ENCODE data around the gene SPTBN4.
"Not testable (repeated sequence)": the region's sequence is repeated elsewhere in the genome, so short reads cannot be mapped to it uniquely, and the experiment has no call there.

Gene SPTBN4

DNA sequence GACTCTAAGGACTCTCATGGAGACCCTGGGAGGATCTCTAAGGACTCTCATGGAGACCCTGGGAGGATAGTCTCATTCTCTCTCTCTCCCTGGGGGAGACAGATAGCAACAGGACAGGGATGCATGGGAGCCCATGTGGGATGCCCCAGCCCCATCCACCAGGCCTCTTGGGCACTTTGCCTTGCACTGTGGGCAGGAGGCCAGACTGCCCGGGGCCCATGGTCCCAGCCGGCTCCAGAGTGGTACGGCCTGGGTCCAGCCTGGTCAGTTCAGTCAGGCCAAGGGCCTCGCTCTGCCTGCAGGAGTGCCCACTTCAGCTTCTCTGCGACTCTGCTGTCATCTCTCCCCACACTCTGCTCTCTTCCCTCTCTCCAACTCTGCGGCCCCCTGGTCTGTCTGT is 61.3 kb downstream of the SPTBN4 start:
- no peak for DNase-seq (ENCODE audit: extremely low read depth in 1 of 2, low read depth in 1 of 2)

DNA sequence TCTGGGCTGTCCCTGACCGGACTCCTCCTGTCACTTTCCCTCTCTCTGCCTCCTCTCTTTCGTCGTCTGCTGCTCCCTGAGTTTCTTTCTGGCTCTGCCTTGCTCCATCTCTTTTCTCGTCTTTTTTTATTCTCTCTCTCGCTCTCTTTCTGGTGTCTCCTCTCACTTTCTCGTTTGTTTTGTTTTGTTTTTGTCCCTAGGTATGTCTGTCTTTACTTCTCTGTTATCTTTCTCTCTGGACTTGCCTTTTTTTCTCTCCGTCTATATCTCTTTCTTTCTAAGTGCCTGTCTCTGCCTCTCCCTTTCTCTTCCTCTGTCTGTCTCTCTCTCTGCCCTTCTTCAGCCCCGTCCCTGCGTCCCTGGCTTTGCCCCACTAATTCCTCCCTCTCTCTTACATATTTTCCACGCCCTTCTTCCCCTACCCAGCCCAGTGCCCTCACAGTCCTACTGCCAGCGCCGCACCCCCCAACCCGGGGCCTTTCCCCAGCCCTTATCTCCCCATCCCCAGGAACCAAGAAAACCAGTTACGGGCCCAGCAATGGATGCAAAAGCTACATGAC is 61.8 kb downstream of the SPTBN4 start:
- no peak for DNase-seq (ENCODE audit: extremely low read depth in 1 of 2, low read depth in 1 of 2)

DNA sequence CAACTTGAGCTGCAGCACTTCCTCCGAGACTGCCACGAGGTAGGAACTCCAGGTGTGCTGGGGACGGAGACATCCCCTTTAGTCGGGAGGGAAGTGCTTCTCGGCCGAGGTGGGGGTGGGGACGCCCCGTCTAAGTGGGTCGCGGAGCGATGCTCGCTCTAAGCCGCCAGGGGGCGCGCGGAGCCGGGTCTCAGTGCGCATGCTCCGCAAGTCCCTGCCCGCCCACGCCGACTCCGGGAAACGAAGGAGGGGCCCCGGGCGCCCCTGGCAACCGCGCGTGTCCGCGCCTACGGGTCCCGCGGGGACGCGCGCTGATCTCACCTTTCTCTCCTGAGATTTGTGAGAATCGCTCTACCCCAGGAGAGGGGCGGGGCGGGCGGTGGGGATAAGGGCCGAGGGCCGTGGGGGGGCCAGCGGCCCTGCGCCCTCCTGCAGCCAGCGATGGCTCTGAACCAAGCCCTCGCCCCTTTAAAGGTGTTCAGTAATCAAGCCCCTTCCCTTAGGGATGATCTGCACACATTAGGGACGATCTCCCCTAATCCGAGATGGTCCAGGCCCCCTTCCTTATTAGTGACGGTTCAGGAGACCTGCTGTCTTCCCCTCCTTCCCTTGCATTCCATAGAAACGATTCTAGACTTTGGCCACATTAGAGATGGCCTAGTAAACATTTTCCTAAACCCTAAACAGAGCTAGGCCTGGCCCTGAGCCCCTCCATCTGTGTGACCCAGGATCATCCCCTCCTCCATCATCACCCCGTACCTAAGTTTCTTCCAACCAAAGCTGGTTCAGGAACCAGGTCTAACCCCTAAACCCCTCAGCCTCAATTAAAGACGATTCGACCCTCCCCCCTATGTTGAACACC is 62.5 kb downstream of the SPTBN4 start:
- DNase-seq (ENCODE audit: extremely low read depth in 1 of 2, low read depth in 1 of 2): peak; percentile 69 to 77

DNA sequence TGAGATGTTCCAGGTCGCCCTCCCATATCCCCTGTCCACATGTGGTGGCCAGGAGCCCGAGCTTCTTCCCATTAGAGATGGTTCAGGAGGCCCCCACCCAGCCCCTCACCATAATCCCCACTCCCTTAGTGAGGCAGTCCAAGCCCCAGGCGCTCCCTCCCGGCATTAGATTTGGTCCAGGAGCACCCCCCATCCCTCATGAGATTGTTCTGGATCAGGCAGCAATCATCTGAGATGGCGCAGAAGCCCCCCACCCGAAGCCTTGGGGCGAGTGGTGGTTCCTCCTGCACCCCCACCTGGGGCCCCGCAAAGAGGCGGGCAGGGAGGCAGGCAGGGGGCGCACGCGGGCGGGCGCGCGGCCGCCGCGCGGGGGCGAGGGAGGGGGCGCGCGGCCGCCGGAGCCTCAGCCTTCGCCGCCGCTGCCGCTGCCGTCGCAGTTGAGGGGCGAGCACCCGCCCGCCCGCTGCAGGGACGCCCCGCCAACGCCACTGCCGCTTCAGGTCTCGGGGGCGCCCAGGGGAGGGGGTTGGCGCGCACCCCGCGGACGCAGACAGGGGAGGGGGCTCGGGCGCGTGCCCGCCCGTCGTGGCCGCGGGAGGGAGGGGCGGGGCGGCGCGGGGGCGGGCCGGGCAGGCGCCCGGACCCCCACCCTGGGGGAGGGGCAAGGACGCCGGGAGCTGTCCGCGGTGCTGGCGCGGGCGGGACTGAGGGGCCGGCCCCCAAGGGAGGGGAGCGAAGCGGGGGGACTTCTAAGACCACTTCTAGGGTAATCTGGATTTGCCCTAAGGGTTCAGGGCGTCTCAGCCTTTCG is 63.5 kb downstream of the SPTBN4 start:
- DNase-seq (ENCODE audit: extremely low read depth in 1 of 2, low read depth in 1 of 2): no peak

DNA sequence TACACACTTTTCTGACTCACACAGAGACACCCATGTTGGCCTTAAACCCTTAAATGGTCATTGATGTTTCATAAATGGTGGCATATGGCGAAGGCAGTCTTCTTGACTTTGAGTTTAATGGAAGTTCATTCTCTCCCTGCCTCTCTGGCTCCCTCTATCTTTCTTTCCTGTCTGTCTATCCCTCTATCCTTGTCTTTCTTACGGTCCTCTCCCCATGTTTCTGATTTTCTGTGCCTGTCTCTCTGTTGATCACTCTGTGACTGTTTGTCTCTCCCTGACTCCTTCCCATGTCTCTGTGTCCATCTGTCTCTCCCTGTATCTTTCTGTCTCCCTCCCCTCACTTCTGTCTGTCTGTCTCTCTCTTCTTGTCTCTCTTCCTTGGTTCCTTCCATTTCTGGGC is 66.7 kb downstream of the SPTBN4 start:
- DNase-seq (ENCODE audit: extremely low read depth in 1 of 2, low read depth in 1 of 2): no peak

DNA sequence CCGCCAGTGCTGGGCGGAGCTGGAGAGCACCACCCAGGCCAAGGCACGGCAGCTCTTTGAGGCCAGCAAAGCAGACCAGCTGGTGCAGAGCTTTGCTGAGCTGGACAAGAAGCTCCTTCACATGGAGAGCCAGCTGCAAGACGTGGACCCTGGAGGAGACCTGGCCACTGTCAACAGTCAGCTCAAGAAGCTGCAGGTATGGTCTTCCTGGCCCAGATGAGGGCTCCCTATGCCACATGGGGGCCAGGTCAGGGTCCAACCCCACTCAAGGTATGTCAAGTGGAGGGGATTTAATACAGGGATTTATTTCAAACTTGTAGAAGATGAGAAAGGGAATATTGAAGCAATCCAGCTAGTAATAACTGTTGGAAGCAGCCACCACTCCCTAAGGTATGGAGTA is 67.3 kb downstream of the SPTBN4 start:
- no peak for DNase-seq (ENCODE audit: extremely low read depth in 1 of 2, low read depth in 1 of 2)

DNA sequence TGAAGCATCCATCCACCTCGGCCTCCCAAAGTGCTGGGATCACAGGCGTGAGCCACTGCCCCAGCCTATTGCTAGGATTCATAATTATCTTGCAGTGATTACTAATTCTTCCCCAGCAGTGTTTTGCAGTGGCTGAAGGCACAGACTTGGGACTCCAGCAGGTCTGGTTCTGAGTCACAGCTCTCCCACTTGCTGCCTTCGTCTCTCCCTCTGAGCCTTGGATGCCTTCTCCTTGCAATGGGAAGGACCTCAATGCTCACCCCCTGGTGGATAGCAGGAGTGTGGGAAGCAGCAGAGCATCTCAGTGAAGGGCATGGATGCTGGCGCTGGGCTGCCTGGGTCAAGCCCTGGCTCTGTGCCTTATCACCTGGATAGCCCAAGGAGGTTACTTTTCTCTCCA is 72.3 kb downstream of the SPTBN4 start:
- no peak for DNase-seq (ENCODE audit: extremely low read depth in 1 of 2, low read depth in 1 of 2)

DNA sequence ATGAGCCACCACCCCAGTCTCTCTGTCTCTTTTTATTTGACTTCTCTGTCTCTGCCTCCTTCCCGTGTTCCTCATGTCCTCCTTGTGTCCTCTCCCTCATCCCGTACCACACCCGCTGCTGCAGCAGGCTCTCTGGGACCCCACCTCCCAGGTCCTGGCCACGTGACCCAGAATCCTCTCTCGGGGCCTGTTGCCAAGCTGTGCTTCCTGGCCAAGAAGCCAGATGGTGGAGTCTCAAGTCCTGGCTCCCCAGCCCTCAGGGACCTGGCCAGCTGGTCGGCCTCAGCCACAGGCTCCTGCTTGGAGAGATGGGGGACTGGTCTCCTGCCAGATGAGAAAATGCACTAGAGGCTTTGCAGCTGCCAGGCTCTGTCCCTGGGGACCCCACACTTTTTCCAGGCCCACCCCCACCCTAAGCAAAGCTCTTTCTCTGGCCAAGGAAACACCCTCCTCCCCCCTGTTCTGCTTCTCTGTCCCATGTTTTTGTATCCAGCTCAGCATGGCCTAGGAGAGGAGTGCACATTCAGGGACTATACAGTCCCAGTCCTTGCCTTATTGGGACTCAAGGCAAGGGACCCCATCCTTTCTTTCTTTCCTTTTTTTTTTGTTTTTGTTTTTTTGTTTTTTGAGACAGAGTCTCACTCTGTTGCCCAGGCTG is 75.5 kb downstream of the SPTBN4 start:
- DNase-seq (ENCODE audit: extremely low read depth in 1 of 2, low read depth in 1 of 2): no peak

DNA sequence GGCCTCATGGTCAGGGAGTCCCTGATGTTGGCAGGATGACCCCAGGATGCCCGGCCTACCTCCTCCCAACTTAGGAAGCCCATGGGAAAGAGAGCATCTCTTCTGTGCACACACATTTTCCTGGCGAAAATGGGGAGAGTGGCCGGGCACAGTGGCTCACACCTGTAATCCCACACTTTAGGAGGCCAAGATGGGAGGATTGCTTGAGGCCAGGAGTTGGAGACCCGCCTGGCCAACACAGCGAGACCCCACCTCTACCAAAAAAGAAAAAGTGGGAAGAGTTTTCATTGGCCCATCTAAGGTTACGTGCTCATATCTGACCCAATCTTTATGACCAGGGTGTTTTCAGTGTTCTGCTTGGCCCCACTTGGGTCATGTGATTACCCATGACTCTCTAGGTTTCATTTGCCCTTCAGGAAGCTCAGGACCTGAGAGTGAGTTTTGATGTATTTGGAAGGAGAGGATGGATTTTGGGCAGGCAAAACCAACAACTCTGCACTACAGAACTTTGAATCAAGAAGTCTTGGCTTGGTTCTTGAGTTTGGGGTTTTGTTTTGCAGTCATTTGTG is 76.3 kb downstream of the SPTBN4 start:
- no peak for DNase-seq (ENCODE audit: extremely low read depth in 1 of 2, low read depth in 1 of 2)

DNA sequence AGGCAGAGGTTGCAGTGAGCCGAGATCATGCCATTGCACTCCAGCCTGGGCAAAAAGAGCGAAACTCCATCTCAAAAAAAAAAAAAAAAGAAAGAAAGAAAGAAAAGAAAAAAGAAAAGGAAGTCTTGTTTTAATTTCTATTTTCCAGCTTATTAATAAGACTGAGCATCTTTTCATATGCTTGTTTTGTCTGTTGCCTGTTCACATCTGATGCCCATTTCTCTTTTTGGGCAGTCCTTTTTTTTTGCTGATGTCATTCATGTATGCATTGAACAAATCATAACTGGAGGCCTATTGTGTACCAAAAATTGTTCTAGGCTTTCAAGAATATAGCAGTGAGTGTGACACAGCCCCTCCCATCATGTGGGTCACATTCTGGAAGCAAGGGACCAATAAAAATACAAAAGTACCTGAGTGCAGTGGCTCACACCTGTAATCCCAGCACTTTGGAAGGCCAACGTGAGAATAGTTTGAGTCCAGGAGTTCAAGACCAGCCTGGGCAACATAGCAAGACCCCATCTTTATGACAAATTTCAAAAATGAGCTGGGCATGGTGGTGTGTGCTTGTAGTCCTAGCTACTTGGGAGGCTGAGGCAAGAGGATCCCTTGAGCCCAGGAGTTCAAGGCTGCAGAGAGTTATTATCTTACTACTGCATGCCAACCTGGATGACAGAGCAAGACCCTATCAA is 79.5 kb downstream of the SPTBN4 start:
- not testable (repeated sequence) for DNase-seq (ENCODE audit: extremely low read depth in 1 of 2, low read depth in 1 of 2)

DNA sequence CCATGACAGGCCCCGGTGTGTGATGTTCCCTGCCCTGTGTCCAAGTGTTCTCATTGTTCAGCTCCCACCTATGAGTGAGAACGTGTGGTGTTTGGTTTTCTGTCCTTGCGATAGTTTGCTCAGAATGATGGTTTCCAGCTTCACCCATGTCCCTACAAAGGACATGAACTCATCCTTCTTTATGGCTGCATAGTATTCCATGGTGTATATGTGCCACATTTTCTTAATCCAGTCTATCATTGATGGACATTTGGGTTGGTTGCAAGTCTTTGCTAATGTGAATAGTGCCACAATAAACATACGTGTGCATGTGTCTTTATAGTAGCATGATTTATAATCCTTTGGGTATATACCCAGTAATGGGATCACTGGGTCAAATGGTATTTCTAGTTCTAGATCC is 80.4 kb downstream of the SPTBN4 start:
- not testable (repeated sequence) for DNase-seq (ENCODE audit: extremely low read depth in 1 of 2, low read depth in 1 of 2)

DNA sequence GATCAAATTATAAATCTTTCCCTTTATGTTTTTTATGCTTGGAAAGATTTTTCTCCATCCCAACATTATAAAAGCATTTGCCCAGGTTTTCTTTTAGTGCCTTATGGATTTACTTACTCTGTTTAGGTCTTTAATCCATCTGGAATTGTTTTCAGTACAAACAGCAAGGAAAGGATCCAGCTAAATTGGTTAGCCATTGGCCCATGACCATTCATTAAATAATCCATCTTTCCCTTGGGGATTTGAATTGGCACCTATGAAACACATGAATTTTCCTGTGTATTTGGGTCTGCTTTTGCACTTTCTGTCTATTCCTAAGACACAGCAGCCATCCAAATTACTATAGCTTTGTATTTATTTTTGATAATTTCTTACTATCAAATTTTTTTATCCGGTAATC is 81.0 kb downstream of the SPTBN4 start:
- no peak for DNase-seq (ENCODE audit: extremely low read depth in 1 of 2, low read depth in 1 of 2)

DNA sequence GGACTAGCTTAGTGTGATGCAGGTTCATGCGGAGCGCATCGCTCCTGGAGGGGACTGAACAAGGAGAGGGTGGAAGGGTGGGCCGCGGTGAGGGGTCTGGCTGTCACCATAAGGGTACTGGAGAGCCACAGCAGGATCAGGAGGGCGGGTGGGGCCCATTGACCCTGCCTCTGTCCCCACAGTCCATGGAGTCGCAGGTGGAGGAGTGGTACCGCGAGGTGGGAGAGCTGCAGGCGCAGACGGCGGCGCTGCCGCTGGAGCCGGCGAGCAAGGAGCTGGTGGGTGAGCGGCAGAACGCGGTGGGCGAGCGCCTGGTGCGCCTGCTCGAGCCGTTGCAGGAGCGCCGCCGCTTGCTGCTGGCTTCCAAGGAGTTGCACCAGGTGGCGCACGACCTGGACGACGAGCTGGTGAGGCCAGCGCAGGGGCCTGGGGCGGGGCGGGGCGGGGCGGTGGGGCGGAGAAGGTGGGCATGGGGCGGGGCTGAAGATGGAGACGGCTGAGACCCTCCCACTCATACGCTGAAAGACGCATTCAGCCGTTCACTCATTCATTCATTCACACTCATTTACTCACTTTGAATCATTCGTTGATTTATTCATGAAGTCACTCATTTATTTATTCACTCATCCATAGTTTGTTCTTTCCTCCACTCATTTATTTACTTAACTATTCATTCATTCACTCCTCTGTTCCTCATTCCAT is 82.4 kb downstream of the SPTBN4 start:
- peak; percentile 57 to 73 for DNase-seq (ENCODE audit: extremely low read depth in 1 of 2, low read depth in 1 of 2)

DNA sequence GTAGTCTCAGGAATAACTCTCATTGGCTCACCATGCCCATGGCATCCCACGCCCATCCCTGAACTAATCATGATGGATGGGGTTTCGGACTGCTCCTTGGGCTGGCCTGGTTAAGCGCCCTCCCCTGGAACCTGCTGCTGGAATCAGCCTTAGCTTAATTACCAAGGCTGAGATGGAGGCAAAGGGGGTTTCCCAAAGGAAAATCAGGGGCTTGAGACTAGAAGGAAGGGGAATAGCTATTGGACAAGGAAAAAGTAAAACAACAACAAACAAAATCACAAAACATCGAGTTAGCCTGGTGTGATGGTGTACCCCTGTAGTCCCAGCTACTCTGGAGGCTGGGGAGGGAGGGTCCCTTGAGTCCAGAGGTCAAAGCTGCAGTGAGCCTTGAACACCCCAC is 84.2 kb downstream of the SPTBN4 start:
- no peak for DNase-seq (ENCODE audit: extremely low read depth in 1 of 2, low read depth in 1 of 2)

DNA sequence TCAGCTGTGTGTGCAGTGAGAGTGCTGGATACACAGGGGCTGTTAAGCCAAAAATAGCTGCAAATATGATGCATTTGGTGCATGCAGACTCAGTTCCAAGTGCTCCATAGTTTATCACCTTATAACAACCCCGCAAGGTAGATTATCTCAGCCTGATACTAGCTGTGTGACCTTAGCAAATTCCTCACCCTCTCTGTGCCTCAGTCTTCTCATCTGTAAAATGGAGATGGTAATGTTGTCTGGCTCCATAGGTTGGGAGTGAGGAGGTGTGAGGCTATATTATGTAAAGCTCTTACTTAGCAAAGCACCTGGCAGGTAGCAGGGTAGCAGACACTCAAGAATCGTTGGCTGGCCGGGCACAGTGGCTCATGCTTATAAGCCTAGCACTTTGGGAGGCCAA is 86.0 kb downstream of the SPTBN4 start:
- DNase-seq (ENCODE audit: extremely low read depth in 1 of 2, low read depth in 1 of 2): no peak

DNA sequence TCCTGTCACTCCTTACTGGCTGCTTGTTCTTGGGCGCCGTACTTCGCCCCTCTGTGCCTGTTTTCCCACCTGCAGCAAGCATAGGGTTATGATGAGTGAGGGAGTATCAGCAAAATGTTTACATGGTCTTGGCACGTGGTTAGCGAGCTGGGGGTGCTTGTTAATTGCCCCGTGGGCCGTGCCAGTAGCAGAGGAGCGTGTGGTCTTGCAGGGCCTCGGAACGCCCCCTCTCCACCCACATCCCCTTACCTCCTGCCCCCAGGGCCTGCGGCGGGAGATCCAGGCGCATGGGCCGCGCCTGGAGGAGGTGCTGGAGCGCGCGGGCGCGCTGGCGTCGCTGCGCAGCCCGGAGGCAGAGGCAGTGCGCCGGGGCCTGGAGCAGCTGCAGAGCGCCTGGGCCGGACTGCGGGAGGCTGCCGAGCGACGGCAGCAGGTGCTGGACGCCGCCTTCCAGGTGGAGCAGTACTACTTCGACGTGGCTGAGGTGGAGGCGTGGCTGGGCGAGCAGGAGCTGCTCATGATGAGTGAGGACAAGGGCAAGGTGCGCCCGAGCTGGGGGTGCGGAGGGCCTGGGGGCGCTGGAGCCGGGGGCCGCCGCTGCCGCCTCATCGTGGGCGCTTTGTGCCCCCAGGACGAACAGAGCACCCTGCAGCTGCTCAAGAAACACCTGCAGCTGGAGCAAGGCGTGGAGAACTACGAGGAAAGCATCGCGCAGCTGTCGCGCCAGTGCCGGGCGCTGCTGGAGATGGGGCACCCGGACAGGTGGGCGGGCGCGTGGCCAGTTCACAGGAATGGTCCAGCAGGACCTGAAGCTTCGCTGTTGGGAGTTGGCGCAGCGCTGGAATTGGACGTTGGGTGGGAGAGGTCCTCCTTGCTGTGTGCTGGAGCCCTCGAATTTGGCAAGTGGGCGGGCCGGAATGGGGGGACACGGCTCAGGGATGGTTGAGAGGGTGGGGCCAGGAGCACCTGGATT is 87.4 kb downstream of the SPTBN4 start:
- DNase-seq (ENCODE audit: extremely low read depth in 1 of 2, low read depth in 1 of 2): no peak

DNA sequence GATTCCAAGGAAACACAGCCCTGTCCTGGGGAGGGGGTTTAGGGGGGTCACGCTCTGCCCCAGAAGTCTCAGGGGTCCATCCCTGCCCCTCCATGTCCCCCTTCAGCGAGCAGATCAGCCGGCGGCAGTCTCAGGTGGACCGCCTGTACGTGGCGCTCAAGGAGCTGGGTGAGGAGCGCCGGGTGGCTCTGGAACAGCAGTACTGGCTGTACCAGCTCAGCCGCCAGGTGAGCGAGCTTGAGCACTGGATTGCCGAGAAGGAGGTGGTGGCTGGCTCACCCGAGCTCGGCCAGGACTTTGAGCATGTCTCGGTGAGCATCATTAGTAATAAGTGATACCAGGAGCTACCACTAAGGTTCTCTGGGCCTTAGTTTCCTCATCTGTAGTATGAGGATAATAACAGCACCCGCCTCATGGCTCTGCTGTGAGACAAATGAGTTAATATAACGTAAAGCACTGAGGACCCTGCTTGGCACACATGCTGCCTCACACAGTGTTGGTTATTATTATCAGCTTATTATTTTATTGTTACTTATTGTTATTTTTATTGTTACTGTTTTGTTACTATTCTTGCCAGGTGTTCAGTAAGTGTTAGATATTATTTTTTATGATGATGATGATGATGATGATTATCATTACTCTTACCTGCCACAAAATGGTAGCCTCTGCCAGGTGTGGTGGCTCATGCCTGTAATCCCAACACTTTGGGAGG is 89.3 kb downstream of the SPTBN4 start:
- DNase-seq (ENCODE audit: extremely low read depth in 1 of 2, low read depth in 1 of 2): no peak

DNA sequence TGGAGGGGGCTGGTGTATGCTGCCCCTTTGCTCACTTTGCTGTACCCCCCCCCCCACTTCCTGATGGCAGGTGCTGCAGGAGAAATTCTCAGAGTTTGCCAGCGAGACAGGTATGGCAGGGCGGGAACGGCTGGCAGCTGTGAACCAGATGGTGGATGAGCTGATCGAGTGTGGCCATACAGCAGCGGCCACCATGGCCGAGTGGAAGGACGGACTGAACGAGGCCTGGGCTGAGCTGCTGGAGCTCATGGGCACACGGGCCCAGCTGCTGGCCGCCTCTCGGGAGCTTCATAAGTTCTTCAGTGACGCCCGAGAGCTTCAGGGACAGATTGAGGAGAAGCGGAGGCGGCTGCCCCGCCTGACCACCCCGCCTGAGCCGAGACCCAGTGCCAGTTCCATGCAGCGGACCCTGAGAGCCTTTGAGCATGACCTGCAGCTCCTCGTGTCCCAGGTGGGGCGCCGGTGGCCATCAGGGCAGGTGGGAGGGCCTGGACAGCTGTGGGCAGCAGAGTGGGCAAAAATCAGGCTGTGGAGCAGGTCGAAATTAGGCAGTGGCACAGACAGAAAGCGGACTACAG is 90.2 kb downstream of the SPTBN4 start:
- DNase-seq (ENCODE audit: extremely low read depth in 1 of 2, low read depth in 1 of 2): no peak
